Activated B cell treated with CpG ODN at 0.5 μM for 24 hours (primary cell): ENCODE data around the gene COL23A1. TPM values are rescaled to one million over a fixed set of nuclear protein-coding genes. Genes with fewer than 3 reads are reported as not detected.

Experiments
- ATAC-seq: fragments of 200-7000 bp; cut with Tn5 transposase; one replicate; pipeline ENCODE4 v1.10.0; 2021; ENCODE audit warnings: low read depth, mild to moderate bottlenecking, moderate library complexity
- CTCF ChIA-PET: fragments of 350-600 bp; sonication (Branson Sonifier 250); formaldehyde crosslinking; loops from one replicate; lab custom pipeline; 2021; ENCODE audit warnings: antibody characterized with exemption; lab: Charles Lee
- POLR2A ChIA-PET: fragments of 350-600 bp; sonication (Branson Sonifier 250); formaldehyde crosslinking; loops from one replicate; lab custom pipeline; 2021; ENCODE audit warnings: antibody characterized with exemption; lab: Charles Lee
- DNase-seq: peaks from one replicate; pipeline ENCODE4 v3.0.0; 2022
- H3K27ac Mint-ChIP-seq: one replicate; pipeline ENCODE4 v1.8.0; 2020; ENCODE audit warnings: mixed read lengths
- H3K27me3 Mint-ChIP-seq: one replicate; pipeline ENCODE4 v1.8.0; 2021; ENCODE audit warnings: mixed read lengths
- H3K36me3 Mint-ChIP-seq: one replicate; pipeline ENCODE4 v1.8.0; 2021; ENCODE audit warnings: low read depth, mixed read lengths
- H3K4me1 Mint-ChIP-seq: one replicate; pipeline ENCODE4 v1.8.0; 2021; ENCODE audit warnings: mixed read lengths
- H3K4me3 Mint-ChIP-seq: one replicate; pipeline ENCODE4 v1.8.0; 2020; ENCODE audit warnings: mild to moderate bottlenecking, mixed read lengths
- H3K9me3 Mint-ChIP-seq: one replicate; pipeline ENCODE4 v1.8.0; 2020; ENCODE audit warnings: mixed read lengths
- CTCF ChIP-seq: fragments of 200-600 bp; IDR thresholded peaks from one replicate; pipeline ENCODE4 v1.8.0; 2022; ENCODE audit warnings: antibody characterized with exemption, mild to moderate bottlenecking
- intact Hi-C: fragments of 100-400 bp; cut with micrococcal nuclease; formaldehyde crosslinking; loops from one replicate; pipeline ENCODE4 v1.15.1; 2024
- total RNA-seq: library from RNA; stranded (reverse); gene quantifications from 2 replicates; pipeline ENCODE4 v1.2.3, GENCODE V29; 2022

Gene COL23A1
- total RNA-seq, 1 donor from 2014 or later: not detected

GRCh38 chr5:178519155-178519554, 71.0 kb downstream of the COL23A1 start:
- Mint-ChIP-seq H3K36me3 (no peaks in the 10 kb centered on the region), H3K4me1 (no peaks in the 10 kb centered on the region), H3K27me3 (peaks cover 7% of the 10 kb centered on the region), H3K4me3 (no peak overlapping the region), H3K27ac (no peak overlapping the region), H3K9me3 (peaks cover 4% of the 10 kb centered on the region)
- intact Hi-C loops: no loop called here
- CTCF ChIA-PET: no interaction called here
- no peak for TF ChIP-seq CTCF
- POLR2A ChIA-PET: no interaction called here
- DNase-seq (no peak), ATAC-seq (no peak)

GRCh38 chr5:178516504-178517235, 73.5 kb downstream of the COL23A1 start:
- H3K27ac Mint-ChIP-seq: no peak overlapping the region
- DNase-seq: no peak
- H3K9me3 Mint-ChIP-seq: peaks cover 9% of the 10 kb centered on the region
- peaks cover 11% of the 10 kb centered on the region for H3K27me3 Mint-ChIP-seq
- ChIA-PET CTCF (no interaction called here), POLR2A (no interaction called here)
- no peak for ATAC-seq
- intact Hi-C loops: no loop called here
- H3K36me3 Mint-ChIP-seq: no peaks in the 10 kb centered on the region
- H3K4me1 Mint-ChIP-seq: no peaks in the 10 kb centered on the region
- H3K4me3 Mint-ChIP-seq: no peak overlapping the region
- TF ChIP-seq CTCF: no peak

DNA sequence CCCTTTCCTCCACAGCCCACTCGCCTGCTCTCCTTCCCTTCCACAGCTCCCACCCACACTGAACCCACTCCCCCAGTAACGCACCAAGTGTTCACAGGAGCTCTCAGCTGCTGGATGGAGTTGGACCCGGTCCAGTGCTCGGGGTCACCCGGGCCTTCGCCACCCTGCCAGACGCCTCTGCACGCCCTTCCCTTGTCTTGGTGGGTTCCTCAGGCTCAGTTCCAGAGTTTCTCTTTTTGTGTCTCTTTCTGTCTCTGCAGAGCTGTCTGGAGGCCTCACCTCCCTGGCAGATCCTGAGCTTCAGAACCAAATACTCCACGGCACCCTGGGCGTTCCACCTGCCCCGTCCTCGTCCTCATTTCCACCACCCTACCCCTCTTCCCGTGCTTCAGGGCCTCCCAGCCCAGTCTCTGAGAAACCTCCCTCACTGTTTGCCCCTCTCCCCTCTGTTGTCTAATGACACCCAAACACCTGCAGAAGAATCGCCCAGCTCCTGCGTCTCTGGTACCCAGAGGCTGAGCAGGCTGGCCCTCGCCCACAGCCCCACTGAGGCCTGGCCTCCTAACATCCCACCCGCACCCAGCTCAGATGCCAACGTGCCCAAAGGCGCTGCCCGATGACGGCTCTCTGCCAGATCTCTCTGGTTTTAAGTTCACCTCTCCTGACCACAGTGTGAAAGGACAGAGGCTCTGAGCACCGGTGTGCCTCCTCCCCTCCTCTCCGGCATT, 74.3 kb downstream of the COL23A1 start:
- ChIA-PET CTCF (no interaction called here), POLR2A (no interaction called here)
- intact Hi-C loops: no loop called here
- ATAC-seq (no peak), DNase-seq (no peak)
- H3K4me3 Mint-ChIP-seq: no peak overlapping the region
- peaks cover 11% of the 10 kb centered on the region for H3K27me3 Mint-ChIP-seq
- no peak overlapping the region for H3K27ac Mint-ChIP-seq
- TF ChIP-seq CTCF: no peak
- no peaks in the 10 kb centered on the region for H3K4me1 Mint-ChIP-seq
- H3K9me3 Mint-ChIP-seq: peaks cover 9% of the 10 kb centered on the region
- H3K36me3 Mint-ChIP-seq: no peaks in the 10 kb centered on the region

DNA sequence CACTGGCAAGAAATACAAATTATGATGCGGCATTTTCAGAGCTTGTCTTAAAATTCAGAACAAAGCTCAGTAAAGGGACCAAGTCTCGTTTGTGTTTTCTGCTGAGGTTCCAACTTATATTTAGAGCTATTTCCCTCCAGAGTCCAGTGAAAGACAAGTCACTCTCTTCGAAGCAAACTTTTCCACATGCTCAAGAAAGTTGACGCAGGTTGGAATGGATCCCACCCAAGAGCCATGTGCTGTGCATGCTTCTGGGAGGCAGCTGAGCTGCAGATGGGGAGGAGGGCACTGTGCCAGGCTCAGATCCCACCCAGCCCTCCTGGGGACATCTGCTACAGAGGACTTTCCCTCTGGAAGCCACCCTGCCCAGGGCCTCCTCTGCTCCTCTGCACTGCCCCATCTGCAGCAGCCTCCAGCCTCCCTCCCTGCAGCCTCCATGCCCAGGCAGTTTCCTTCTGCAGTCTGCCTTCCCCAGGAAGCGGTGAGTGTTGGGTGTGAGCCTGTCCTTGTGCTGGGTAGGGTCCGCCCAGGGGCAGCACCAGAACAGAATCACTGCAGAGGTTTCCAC, 75.3 kb downstream of the COL23A1 start:
- ChIA-PET POLR2A (no interaction called here), CTCF (no interaction called here)
- Mint-ChIP-seq H3K9me3 (peaks cover 9% of the 10 kb centered on the region), H3K27me3 (peaks cover 11% of the 10 kb centered on the region), H3K4me1 (no peaks in the 10 kb centered on the region), H3K27ac (no peak overlapping the region), H3K4me3 (no peak overlapping the region), H3K36me3 (no peaks in the 10 kb centered on the region)
- ATAC-seq (no peak), DNase-seq (no peak)
- intact Hi-C loops: no loop called here
- TF ChIP-seq CTCF: no peak

- Mint-ChIP-seq H3K4me3 (no peak overlapping the region), H3K27ac (no peak overlapping the region), H3K4me1 (no peaks in the 10 kb centered on the region), H3K27me3 (peaks cover 5% of the 10 kb centered on the region), H3K9me3 (peaks cover 12% of the 10 kb centered on the region), H3K36me3 (no peaks in the 10 kb centered on the region)
- TF ChIP-seq CTCF: no peak
- DNase-seq (no peak), ATAC-seq (no peak)
- ChIA-PET POLR2A (no interaction called here), CTCF (no interaction called here)
- intact Hi-C loops: no loop called here
Observed at GRCh38 chr5:178511172-178511571, 79.0 kb downstream of the COL23A1 start.
